HG02840 (cell line): ENCODE data around the gene ADORA2B.
"Not testable (repeated sequence)": the region's sequence is repeated elsewhere in the genome, so short reads cannot be mapped to it uniquely, and the experiment has no call there.

Source experiments
- ATAC-seq: cut with Tn5 transposase; IDR thresholded peaks from one replicate; pipeline ENCODE4 v1.9.1; 2021; ENCODE audit warnings: mild to moderate bottlenecking, moderate library complexity, moderate number of reproducible peaks; ENCODE audit not compliant: unreplicated experiment, low FRiP score

The ADORA2B gene

DNA sequence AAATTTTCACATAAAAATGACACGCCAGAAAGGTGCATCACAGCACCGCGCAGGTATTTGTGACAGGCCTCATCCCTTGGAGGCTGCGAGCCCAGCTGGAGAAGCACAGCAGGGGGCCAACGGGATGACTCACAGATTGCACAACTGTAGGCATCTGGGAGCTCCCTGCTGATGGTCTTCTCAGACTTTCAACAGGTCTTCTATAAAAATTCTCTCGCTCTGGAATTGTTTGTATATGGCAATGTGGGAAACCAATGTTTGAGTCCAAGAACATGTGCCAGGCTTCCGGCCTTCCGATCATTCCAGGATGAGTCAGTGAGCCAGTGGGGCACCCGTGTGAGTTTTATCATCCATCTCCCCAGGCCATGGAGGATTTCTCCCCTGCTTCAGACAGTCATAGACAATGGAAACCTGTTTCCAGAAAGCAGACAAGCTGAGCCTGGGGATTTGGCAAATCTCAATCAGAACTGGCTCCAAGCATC is 24.1 kb upstream of the ADORA2B start:
- ATAC-seq: no peak

DNA sequence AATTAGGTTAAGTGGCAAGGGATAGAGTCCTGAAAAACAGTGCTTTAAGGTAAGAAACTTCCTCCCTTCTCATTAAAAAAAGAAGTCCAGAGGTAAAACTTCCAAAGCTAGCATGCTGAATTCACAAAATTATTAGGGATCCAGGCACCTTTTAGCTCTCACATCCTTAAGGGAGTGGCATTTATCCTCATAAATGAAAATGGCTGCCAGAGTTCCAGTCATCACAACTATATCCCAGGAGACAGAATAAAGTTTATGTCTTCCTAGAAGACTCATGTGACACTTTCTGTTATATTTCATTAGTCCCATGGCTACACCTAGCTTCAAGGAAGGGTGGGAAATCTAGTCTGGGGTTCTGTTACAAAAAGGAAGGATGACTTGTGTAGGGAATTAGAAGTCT is 23.3 kb upstream of the ADORA2B start:
- ATAC-seq: no peak

DNA sequence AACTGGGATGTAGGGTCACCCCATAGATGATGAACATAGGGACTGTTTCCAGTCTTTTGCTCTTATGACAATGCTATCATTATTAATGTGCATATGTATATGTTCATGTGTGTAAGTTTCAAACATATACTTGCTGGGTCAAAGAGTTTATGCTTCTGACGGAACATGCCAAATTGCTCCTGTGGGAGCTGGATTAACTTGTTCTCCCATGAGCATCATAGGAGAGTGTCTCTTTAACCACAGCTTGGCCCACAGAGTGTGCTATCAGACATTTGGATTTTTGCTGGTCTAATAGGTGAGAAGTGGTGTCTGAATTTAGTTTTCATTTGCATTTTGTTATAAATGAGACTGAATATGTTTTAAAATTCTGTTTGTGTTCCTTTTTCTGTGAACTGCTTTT is 22.3 kb upstream of the ADORA2B start:
- no peak for ATAC-seq

DNA sequence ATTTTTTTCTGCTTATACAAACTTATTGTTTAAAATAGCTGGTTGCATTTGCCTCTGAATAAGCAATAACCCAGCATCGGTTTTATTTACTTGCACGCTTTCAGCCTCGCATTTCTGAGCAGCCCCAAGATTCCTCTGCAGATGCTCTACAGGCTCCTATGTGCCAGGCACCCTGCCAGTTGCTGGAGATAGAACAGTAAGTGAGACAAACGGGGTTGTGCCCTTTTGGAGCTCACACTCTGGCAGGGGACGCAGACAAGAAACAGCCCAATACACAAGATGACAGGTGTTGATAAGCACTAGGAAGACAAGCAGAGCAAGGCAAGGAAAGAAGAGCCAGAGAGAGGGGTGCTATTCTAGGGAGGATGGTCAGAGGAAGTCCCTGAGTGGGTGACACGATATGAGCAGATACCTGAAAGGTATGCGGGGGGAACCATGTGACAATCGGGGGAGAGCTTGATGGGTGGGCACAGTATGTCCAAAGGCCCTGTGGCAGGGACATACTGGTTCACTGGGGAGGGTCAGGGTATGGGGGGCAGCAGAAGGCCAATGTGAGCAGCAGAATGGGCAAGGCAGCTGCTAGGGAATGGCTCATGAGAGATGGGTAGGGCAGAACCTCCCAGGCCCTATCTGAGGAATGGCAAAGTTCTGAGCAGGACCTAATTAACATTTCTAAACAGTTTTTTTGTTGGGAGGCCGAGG is 18.7 kb upstream of the ADORA2B start:
- no peak for ATAC-seq

DNA sequence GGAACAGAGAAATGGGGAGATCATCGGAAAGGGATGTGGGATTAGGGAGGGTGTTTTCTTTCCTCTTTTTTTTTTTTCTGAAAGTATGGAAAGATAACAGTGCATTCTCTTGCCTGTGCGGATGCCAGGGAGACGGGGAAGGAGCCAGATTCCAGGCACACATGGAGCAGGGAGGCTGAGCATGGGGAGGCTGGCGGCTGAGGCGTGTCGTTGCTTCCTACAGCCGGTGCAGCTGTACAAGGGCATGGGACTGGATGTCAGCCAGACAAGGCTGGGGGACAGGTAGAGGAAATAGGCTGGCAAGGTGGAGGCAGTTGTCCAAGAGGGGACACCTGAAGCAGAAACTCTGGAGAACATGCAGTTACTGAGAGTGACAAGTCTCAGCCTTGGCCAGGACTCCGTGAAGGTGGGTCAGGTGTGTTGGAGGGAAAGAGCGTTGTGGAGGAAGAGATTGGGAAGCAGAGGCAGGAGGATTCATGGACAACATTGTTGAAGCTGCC is 16.6 kb upstream of the ADORA2B start:
- no peak for ATAC-seq

DNA sequence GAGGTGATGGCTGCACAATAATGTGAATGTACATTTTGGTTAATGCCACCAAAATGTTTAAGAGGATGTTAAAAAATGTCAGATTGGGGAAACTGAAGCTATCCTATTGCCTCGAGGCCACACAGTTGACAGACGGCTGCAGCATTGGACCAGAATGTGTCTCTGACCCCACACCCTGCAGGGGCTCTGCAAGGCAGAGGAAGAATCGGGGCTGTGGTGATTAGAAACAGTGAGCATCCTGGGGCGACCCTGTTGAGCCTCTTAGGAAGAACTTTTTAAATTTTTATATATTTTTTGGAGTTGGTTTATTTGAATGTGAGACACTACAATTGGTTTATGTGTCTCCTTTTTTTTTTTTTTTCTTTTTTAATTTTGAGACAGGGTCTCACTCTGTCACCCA is 15.0 kb upstream of the ADORA2B start:
- no peak for ATAC-seq

DNA sequence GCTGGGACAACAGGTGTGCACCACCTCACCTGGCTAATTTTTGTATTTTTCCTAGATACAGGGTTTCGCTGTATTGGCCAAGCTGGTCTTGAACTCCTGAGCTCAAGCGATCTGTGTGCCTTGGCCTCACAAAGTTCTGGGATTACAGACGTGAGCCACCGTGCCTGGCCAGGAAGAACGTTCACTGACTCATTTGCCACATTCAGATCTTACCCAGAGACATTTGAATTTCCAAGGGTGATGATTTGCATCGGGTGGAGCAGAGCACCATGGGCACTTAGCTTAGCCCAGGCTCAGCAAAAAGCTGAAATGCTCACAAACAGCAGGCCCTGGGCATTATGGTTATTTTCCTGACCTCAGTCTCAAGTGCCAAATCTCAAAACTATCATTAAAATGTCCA is 14.5 kb upstream of the ADORA2B start:
- no peak for ATAC-seq

DNA sequence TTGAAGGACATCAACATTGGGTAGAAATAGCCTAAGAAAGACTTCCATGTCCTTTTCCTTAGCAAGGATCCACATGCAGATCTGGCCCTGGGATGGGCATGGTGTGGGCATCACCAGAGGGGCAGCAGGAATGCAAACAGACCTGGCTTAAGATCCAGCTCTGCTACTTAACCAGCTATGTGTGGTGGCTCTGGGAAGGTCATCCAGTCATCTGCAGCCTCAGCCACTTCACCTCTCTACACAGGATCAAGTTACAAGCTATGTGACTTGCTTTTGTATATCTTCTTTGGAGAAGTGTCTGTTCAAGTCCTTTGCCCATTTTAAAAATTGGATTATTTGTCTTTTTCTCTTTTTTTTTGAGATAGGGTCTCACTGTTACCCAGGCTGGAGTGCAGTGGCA is 13.5 kb upstream of the ADORA2B start:
- no peak for ATAC-seq

DNA sequence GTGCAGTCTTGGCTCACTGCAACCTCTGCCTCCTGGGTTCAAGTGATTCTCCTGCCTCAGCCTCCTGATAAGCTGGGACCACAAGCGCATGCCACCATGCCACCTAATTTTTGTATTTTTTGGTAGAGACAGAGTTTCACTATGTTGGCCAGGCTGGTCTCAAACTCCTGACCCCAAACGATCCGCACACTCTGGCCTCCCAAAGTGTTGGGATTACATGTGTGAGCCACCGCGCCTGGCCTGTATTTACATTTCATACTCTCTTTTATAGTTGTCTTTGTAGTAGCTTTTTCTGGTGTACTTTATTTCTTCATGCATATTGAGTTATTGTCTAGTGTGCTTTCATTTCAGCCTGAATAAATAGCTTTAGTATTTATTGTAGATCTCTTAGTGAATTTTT is 10.1 kb upstream of the ADORA2B start:
- ATAC-seq: no peak

DNA sequence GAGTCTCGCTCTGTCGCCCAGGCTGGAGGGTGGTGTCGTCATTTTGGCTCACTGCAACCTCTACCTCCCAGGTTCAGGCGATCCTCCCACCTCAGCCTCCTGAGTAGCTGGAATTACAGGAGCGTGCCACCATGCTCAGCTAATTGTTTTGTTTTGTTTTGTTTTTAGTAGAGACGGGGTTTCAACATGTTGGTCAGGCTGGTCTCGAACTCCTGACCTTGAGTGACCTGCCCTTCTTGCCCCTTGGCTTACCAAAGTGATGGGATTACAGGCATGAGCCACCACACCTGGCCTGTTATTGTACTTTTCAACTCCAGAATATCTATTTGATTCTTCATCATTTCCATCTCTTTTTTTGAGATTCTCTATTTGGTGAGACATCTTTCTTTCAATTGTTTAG is 9.0 kb upstream of the ADORA2B start:
- no peak for ATAC-seq

DNA sequence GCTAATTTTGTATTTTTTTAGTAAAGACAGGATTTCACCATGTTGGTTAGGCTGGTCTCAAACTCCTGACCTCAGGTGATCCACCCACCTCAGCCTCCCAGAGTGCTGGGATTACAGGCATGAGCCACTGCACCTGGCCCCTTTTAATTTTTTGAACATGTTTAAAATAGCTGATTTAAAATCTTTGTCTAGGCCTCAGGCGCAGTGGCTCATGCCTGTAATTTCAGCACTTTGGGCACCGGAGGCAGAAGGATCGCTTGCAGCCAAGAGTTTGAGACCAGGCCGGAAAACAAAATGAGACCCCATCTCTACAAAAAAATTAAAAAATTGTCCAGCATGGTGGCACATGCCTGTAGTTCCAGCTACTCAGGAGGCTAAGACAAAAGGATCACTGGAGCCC is 8.4 kb upstream of the ADORA2B start:
- not testable (repeated sequence) for ATAC-seq

DNA sequence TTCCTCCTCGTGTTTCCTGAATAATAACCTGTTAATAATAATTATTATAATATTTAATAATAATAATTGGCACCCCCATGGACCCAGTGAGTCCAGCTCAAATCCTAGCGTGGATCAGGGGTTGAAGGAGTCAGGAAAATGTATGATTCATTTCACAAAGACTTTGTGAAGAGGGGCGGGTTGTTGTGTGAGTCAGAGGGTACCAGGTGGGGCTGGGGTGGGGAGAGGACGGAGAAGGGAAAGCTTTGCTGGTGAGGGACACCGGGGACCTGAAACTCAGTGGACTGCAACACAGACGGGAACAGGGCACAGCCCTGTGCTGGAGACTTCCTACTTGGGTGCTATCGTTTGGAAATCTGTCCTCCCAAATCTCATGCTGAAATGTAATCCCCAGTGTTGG is 3.1 kb upstream of the ADORA2B start:
- no peak for ATAC-seq

DNA sequence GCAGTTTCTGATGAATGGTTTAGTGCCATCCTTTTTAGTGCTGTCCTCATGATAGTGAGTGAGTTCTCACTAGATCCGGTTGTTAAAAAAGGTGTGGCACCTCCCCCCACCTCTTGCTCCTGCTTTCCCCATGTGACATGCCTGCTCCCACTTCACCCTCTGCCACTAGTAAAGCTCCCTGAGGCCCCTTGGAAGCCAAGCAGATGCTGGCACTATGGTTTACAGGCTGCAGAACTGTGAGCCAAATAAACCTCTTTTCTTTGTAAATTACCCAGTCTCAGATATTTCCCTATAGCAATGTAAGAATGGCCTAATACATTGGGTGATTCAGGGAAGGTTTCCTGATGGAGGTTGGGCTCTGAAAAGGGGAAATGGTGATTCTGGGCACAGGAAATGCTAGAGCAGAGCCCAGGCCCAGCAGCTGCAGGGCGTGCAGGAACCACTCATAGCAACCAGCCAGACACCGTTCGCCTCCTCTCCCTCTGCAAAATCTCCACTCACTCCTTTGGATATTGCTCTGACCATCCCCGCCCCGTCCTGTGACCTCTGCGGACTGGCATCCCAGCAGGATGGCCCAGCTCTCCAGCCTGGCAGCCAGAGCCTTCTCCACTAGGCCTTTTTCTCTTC is 2.6 kb upstream of the ADORA2B start:
- no peak for ATAC-seq

DNA sequence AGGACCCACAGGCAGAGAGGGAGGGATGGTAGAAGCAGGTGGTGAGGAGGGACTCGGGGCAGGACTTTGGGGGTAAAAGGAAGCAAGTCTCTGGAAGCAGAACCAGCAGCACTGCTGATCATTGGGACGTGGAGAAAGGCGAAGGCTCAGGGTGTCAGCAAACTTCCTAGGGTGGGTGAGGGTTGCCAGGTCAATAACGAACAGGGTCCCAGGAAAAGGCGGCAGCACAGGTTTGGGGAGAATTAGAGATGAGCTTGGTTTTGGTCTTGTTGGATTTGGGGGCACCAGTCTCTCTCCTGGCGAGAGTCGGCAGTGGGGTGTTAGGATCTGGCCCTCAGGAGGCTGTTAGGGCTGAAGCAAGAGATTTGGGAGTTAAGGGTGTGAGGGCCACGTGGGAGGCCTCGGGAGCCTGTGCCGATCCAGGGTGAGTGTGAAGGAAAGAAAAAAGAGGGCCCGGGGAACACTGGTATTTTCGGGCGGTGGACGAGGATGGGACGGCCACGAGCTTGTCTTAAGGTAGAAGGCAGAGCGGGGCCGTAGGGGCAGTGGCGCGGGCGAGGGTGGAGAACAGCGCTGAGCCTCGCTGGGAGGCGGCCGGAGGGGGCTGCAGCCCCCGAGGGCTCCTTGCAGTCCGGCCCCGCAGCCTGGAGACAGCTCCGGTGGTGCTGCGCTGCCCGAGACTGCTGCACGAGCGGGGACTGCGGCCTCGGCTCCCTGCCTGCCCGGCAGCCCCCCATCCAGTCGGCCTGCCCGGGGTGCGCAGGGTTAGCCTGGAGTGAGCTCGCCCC is 765 bp upstream of the ADORA2B start:
- no peak for ATAC-seq

DNA sequence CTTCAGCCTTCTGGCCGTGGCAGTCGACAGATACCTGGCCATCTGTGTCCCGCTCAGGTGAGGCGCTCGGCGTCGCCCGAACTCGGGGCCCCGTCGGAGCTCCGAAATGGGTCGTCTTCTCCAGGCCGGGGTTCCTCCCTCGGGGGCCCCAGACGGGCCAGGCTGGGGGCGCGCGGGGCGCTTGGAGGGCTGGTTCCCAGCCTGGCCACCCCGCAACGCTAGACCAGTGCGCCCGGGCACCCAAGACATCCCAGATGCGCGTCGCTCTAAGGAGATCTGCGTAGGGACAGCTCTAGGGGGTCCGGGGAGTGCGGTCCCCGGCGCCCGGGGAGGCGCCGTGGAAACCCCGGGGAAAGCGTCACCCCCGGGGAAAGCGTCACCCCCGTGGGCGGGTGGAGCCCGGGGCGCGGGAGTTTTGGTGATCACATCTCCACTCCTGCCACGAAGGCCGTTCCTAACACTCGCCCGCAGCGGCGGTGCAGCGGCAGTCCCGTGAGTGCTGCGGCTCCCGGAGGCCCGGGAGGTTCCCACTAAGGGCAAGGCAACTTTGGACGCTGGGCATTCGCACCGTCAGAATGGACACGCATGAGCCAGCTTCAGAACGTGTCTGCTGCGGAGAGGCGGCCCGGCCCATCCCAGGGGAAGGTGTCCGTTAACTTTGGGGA is 729 bp downstream of the ADORA2B start:
- no peak for ATAC-seq

DNA sequence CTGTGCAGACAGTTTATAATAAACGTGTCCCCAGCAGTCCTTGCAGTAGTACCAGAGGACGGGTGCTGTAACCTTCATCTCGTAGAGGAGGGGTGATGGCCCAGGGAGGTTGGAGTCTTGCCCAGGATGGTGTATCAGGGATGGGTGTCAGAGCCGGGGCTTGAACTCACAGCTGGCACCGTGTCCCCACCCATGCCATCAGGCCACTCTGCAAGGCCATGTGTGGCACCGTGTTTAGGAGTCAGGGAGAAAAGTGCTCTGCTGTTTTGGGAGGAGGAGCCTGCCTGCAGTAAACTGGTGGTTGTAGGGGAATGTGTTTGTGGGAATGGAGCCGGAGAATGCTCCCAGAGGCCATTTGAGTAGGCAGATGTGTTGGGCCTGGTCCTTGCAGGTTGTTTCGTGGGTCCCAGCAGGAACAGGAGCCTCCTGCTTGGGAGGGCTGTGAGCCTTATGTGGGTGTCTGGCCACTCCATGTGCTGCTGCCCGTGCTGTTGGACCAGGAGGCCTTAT is 1.7 kb downstream of the ADORA2B start:
- no peak for ATAC-seq

DNA sequence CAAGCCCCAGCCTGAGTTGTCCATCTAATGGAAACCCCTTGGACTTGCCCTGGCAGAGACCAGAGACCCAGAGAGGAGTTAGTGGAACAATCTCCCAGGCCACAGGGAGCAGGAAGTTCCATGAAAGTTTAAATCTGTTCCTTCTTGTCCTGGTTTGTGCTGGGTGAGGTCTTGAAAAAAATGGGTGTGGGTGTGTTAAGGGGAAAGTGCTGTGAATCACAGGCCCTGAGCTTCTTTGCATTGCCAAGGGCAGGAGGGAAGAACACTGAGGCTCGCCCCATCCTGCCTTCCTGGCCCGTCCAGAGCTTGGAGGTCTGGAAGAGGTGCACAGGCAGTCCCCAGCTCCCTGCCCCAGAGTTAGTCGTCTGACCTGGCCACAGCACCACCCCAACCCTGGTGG is 2.3 kb downstream of the ADORA2B start:
- no peak for ATAC-seq

DNA sequence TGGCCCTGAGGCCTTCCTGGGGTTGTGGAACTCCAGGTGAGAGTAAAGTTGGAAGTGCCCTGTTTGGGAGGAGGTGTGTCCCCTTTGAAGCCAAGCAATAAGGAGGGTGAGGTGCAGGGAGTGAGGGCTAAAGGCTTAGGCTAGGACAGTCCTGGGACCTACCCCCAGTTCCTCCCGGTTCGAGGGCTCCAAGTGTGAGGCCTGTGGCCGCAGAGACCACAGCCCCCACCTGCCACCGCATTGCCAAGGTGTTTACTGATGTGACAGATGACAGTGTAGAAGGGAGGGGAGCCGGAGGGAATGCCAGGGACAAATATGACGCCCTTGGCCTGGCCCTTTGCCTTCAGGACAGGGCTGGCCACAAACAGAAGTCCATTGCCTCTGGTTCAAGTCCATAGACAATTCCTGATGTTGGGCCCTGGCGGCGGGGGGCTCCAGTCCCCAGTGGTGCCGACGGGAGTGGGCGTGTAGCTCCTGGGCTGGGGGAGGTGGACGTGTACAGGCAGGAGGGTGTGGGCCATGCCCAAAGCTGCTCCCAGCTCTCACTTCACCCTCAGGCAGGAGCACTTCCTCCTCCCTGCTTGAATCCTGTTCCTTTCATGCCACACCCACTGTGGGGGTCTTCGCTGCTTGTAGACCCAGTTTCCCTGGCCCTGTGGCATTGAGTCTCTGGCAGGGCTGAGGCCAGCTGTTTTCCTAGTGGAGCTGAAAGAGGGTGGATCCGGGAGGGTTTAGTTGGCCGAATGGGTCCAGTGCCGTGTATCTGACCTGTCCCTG is 3.2 kb downstream of the ADORA2B start:
- ATAC-seq: no peak

DNA sequence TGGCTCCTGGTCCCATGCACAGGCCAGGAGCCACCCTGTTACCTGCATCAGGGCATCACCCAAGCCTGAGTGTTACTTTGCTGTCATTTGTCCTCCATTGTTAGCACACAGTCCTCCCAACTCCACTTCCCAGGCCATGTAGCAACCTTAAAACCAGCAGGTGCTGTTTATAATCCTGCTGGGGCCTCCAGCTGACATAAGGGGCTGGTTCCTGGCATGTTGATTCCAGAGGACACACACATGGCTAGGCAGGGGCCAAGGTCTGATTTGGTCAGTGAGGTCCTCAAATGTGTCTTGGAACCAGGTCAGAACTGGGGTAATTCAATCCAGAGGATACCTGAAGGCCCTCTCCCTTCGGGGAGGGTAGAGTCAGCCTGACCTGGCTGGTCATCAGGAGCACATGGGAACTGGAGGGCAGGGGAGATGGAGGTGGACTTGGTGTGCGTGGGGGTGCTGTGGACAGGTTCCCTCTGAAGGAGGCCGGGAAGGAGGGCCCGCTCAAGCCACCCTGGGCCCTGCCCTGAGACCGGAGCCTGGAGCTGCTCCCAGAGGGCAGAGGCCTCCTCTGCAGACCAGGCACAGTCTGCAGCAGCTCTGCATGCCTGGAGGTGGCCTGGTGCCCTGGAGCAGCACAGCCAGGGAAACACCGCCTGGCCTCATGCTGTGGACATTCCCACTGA is 6.6 kb downstream of the ADORA2B start:
- no peak for ATAC-seq
